Measurements from ENCODE around the gene GOLPH3L.
"Not testable (repeated sequence)": the region's sequence is repeated elsewhere in the genome, so short reads cannot be mapped to it uniquely, and the experiment has no call there.

The GOLPH3L gene

GRCh38 chr1:150615346-150616201, 81.4 kb downstream of the GOLPH3L start:
- no peak for DNase-seq (ENCODE audit: low spot score)

- DNase-seq (ENCODE audit: low spot score), result peak; percentile 84
Measured at GRCh38 chr1:150613061-150613920, 83.7 kb downstream of the GOLPH3L start.

GRCh38 chr1:150612014-150612345, 85.0 kb downstream of the GOLPH3L start:
- no peak for DNase-seq (ENCODE audit: low spot score)

GRCh38 chr1:150610576-150610975, 86.4 kb downstream of the GOLPH3L start:
- DNase-seq (ENCODE audit: low spot score), result no peak

GRCh38 chr1:150609732-150610131, 87.2 kb downstream of the GOLPH3L start:
- no peak for DNase-seq (ENCODE audit: low spot score)

- DNase-seq (ENCODE audit: low spot score), result no peak
Measured at GRCh38 chr1:150606463-150607142, 90.4 kb downstream of the GOLPH3L start.

GRCh38 chr1:150605451-150605731, 91.6 kb downstream of the GOLPH3L start:
- DNase-seq (ENCODE audit: low spot score), result not testable (repeated sequence)

GRCh38 chr1:150604226-150604588, 92.7 kb downstream of the GOLPH3L start:
- DNase-seq (ENCODE audit: low spot score), result no peak

GRCh38 chr1:150603711-150604110, 93.2 kb downstream of the GOLPH3L start:
- DNase-seq (ENCODE audit: low spot score), result no peak

- DNase-seq (ENCODE audit: low spot score), result not testable (repeated sequence)
Measured at GRCh38 chr1:150602372-150602771, 94.6 kb downstream of the GOLPH3L start.

GRCh38 chr1:150601540-150601939, 95.4 kb downstream of the GOLPH3L start:
- no peak for DNase-seq (ENCODE audit: low spot score)

- not testable (repeated sequence) for DNase-seq (ENCODE audit: low spot score)
Measured at GRCh38 chr1:150598346-150598745, 98.6 kb downstream of the GOLPH3L start.

- no peak for DNase-seq (ENCODE audit: low spot score)
Measured at GRCh38 chr1:150596976-150597375, 100.0 kb downstream of the GOLPH3L start.
